SU-DHL-6 (cell line): ENCODE results near the gene VTCN1.

ENCODE experiments used
- EZH2phosphoT487 ChIP-seq: fragments of 200-600 bp; sonication (generic), shearing (Covaris generic); conservative IDR thresholded peaks from 2 replicates; pipeline ENCODE4 v1.6.1; 2018; ENCODE audit warnings: mild to moderate bottlenecking, antibody characterized with exemption, low read length, moderate library complexity, mixed read lengths
- TF ChIP-seq, protein P1 (sequence below): fragments of 200-600 bp; sonication (generic); IDR thresholded peaks from one replicate; pipeline ENCODE4 v1.5.1; 2017; ENCODE audit warnings: antibody characterized with exemption, mild to moderate bottlenecking, low read length, moderate library complexity; ENCODE audit not compliant: insufficient read depth, poor library complexity, severe bottlenecking

DNA sequence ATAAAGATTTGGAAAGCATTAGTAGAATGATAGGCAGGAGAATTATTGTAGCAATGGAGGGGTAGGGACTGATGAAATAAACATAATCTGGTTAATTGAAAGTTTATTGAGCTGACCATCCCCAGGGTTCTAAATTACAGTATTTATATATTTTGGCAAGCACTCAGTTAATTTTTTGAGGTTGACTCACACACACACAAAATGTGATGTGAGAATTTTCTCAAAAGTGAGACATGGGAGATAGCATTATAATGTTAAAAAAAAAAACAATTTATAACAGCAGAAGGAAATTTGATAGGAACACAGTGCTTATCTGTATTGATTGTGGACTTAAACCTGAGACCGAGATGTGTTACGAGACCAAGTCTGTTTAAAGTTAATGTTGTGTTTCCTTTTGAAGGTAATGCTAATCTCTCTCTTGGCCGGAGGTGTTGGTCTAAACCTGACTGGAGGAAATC lies 113.7 kb downstream of the VTCN1 start:
- TF ChIP-seq, protein P1, sequence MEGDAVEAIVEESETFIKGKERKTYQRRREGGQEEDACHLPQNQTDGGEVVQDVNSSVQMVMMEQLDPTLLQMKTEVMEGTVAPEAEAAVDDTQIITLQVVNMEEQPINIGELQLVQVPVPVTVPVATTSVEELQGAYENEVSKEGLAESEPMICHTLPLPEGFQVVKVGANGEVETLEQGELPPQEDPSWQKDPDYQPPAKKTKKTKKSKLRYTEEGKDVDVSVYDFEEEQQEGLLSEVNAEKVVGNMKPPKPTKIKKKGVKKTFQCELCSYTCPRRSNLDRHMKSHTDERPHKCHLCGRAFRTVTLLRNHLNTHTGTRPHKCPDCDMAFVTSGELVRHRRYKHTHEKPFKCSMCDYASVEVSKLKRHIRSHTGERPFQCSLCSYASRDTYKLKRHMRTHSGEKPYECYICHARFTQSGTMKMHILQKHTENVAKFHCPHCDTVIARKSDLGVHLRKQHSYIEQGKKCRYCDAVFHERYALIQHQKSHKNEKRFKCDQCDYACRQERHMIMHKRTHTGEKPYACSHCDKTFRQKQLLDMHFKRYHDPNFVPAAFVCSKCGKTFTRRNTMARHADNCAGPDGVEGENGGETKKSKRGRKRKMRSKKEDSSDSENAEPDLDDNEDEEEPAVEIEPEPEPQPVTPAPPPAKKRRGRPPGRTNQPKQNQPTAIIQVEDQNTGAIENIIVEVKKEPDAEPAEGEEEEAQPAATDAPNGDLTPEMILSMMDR, result no peak
- no peak for TF ChIP-seq EZH2phosphoT487
